ENCODE data around the gene CHCT1.

- TF ChIP-seq, protein P1, sequence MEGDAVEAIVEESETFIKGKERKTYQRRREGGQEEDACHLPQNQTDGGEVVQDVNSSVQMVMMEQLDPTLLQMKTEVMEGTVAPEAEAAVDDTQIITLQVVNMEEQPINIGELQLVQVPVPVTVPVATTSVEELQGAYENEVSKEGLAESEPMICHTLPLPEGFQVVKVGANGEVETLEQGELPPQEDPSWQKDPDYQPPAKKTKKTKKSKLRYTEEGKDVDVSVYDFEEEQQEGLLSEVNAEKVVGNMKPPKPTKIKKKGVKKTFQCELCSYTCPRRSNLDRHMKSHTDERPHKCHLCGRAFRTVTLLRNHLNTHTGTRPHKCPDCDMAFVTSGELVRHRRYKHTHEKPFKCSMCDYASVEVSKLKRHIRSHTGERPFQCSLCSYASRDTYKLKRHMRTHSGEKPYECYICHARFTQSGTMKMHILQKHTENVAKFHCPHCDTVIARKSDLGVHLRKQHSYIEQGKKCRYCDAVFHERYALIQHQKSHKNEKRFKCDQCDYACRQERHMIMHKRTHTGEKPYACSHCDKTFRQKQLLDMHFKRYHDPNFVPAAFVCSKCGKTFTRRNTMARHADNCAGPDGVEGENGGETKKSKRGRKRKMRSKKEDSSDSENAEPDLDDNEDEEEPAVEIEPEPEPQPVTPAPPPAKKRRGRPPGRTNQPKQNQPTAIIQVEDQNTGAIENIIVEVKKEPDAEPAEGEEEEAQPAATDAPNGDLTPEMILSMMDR (conservative IDR thresholded peaks at IDR 0.05; ENCODE audit: low read depth, low read length): no peak
- no peak for TF ChIP-seq EZH2 (IDR thresholded peaks at IDR 0.05; ENCODE audit: low read length, unreplicated experiment)
- TF ChIP-seq EZH2phosphoT487 (IDR thresholded peaks at IDR 0.05; ENCODE audit: borderline replicate concordance, low read length): no peak
Measured at GRCh38 chr17:60443713-60444112, 21.4 kb downstream of the CHCT1 start.

All from PC-3 (cell line).